NCI-H2107 (cell line): ENCODE results near the gene KIAA0232.
"Not testable (repeated sequence)": the region's sequence is repeated elsewhere in the genome, so short reads cannot be mapped to it uniquely, and the experiment has no call there.

Experiments
- DNase-seq: peaks from one replicate; lab custom pipeline; 2025; lab: John Stamatoyannopoulos, UW

KIAA0232 gene

DNA sequence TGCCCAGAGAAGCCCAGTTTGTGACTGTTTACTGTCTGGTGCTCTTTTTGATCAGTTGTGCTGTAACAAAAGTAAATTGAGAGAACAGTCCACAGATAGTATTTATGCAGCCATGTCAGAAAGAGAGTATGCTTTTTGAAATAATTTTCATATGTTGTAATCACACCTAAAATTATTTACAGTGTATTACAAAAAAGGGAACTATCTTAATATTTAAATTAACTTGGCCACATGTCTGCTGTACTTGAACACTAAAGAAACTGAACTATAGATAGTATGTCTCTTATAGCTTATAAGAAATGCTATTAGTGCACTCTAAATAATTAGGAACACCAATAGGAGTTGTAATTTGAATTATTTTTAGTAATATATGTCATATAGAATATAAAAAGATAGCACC lies 30.2 kb downstream of the KIAA0232 start:
- no peak for DNase-seq

DNA sequence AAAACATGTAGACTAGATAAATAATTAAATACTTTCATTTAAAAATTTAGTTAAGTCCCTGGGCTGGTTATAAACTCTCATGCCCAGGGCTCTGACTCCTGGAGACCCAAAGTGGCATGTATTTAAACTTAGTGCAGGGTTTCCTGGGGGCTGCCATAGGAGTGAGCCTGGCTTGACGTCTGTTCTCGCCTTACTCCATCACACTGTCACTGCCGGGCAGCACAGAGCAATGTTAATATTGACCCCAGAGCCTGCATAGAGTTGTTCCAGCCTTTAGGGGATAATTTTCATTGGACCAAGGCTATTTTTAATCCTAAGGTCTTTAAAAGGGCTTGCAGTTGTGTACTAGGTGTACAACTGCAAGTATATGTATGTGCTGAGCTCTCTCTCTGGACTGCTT lies 31.2 kb downstream of the KIAA0232 start:
- DNase-seq, result no peak

DNA sequence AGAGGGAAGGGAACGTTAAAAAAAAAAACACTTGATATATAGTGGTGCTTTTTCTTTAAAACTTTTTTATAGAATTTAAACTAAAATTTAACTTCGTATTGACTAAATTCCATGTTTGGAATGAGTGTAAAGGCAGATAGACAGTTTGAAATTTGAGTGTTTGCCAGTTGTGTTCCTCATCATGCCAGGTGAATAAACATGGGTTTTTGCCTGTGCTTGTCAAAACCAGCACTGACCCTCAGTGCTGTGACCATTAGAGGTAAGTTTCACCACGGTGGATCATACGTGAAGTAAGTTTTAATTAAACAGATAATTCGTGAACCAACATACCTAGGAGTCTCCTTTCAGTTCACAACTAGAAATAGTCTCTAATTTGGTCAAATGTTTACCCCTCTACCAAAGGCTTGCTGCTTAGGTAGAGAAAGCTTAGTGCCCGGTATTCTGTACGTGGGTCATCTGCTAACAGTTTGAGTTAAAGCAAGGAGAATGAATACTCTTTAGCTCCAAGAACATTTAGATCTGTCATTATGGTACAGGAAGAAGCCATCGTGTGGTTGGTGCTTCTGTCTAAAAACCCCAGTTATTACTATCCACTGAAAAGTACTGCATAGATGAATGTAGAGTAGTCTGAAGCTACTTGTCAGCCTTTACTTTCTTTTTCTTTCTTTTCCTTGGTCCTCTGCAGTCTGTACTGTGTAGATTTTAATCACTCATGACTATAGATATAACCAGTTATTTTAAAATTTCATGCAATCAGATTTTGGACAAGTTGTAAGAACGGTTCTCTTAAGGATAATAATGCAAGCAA lies 32.7 kb downstream of the KIAA0232 start:
- no peak for DNase-seq

DNA sequence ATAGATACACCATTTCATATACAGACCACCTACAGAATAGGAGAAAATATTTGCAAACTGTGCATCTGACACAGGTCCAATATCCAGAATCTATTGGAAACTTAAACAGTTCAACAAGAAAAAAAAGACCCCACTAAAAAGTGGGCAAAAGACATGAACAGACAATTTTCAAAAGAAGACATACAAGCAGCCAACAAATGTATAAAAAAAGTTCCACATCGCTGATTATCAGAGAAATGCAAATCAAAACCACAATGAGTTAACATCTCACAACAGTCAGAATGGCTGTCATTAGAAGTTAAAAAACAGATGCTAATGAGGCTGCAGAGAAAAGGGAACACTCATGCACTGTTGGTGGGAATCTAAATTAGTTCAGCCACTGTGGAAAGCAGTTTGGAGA lies 36.8 kb downstream of the KIAA0232 start:
- no peak for DNase-seq

DNA sequence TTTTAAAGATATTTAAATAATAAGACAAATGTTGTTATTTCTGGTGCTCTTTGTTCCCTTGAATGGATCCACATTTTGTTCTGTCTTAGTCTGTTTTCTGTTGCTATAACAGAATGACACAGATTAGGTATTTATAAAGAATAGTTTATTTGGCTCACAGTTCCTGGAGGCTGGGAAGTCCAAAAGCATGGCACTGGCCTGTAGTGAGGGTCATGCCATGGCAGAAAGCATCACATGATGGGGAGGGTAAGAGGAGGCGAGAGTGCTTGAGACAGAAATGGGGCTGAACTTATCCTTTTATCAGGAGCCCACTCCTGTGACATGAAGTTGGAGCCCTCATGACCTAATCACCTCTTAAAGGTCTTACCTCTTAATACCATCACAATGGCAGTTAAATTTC lies 38.2 kb downstream of the KIAA0232 start:
- no peak for DNase-seq

DNA sequence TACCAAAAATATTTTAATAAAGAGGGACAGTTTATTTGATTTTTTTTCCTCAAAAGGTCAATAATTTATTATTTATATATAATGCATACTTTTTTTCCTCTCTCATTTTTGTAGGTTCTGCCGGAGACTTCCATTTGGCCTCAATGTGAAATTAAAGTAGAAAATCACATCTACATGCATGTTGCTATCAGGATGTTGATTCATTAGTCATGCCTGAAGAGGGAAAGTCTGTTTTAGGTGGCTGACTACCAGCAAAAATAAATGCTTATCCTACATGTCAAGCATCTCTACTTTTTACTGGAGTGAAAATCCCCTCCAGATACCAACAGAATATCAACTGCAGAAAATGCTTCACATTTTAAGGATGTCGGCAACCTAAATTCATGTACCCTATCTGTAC lies 41.5 kb downstream of the KIAA0232 start:
- no peak for DNase-seq

DNA sequence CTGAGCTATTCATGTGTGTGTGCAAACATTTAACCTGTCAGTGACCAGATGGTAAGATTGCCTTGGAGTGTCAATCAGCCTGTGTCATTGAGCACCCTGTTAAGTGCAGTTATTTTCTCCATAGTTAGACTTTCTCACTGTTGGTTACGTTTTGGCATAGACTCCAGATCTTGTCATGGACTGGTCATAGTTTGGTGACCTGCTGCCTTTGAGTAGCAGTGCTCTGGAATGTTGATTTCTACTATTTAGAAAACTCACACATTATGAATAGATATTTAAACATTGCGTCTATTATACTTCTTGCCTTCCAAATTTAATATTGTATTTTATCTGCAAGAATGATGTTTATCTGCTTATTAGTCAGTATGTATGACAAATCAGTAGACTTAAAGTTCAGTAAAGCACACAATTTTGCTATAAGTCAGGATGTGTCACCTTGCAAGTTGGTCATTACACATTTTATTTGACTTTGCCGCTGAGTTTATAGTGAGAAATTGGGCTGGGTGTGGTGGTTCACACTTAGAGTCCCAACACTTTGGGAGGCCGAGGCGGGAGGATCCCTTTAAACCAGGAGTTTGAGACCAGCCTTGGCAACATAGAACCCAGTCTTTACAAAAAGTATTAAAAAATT lies 42.4 kb downstream of the KIAA0232 start:
- no peak for DNase-seq

DNA sequence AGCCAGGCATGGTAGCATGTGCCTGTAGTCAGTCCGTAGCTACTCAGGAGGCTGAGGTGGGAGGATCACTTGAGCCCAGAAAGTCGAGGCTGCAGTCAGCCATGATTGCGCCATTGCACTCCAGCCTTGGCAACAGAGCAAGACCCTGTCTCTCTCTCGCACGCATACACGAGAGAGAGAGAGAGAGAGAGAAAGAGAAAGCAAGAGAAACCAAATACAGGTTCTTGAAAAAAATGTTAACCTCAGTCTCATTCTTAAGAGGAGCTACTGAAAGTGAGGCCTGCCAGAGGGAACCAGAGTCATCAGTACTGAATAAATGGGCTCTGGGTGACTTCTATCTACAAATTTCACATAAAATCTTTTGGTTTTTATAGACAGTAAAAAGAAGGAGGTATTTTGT lies 42.9 kb downstream of the KIAA0232 start:
- DNase-seq, result no peak

DNA sequence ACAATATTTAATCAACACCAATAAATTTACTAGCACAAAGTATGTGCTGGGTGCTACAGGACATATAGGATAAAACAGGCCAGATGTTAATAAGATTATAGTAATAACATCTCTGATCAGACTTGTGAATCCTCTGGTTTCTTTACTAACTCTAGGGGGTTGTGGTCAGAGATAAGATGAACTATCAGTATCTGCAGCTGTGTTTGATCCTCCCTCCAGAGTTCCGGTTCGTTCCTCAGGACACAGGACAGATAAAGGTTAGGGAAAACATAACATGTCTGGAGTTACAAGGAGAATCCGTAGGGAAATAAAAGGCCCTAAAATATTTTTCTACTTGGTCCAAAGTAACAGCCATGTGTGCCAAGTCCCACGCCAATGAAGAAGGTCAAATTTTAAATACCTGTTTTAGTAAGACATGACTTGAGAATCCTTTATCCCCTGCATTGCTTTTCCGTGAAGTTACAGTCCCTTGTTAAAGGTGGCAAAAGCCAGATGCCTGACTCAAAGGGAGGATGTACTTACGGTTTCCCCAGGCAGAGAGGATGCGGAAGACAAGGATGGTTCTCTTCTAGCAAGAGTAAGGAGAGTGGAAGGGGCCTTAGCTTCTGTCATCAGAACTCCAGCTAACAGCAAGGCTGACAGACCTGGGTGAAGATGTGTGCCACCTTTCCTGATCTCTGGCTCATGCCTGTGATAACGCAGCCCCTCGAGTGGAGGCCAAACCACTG lies 44.4 kb downstream of the KIAA0232 start:
- DNase-seq, result no peak

DNA sequence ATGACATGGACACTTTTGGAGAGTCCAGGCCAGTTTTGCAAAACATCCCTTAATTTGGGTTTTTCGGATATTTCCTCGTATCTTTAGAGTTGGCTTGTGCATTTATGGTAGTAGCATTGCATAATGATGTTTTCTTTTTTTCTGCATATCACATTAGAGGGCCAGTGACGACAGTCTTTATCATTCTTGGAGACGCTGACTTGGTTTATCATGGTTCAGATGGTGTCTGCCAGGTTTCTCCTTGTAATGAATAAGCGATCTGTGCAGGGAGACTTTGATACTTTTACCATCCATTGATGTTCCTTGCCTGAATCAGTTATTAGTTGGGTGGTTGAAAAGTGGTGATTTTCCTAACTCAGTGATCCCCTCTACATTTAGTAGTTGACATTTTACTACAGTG lies 46.6 kb downstream of the KIAA0232 start:
- no peak for DNase-seq

DNA sequence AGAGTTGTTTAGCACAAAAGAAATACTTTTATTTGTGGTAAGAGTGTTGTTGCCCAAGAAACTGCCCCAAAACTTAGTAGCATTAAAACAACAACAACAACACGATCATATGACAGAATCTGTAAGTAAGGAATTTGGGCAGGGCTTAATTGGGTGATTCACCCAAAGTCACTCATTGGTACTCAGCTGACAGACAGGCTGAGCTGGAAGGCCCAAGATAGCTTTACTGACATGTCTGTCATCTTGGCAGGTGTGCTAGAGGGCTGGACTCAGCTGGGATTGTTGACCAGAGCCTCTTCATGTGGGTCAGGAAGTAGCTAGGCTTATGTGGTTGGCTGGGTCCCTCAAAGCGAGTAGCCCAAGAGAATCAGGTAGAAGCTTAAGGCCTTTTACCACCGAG lies 52.3 kb downstream of the KIAA0232 start:
- DNase-seq, result no peak

DNA sequence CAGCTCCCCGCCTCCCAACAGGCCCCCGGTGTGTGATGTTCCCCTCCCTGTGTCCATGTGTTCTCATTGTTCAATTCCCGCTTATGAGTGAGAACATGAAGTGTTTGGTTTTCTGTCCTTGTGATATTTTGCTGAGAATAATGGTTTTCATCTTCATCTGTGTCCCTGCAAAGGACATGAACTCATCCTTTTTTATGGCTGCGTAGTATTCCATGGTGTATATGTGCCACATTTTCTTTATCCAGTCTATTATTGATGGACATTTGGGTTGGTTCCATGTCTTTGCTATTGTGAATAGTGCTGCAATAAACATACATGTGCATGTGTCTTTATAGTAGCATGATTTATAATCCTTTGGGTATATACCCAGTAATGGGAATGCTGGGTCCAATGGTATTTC lies 53.1 kb downstream of the KIAA0232 start:
- DNase-seq, result not testable (repeated sequence)

DNA sequence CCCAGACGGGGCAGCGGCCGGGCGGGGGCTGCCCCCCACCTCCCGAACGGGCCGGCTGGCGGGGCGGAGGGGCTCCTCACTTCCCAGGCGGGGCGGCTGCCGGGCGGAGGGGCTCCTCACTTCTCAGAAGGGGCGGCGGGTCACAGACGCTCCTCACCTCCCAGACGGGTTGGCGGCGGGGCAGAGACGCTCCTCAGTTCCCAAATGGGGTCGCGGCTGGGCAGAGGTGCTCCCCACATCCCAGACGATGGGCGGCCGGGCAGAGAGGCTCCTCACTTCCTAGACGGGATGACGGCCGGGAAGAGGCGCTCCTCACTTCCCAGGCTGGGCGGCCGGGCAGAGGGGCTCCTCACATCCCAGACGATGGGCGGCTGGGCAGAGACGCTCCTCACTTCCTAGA lies 54.6 kb downstream of the KIAA0232 start:
- DNase-seq, result not testable (repeated sequence)

DNA sequence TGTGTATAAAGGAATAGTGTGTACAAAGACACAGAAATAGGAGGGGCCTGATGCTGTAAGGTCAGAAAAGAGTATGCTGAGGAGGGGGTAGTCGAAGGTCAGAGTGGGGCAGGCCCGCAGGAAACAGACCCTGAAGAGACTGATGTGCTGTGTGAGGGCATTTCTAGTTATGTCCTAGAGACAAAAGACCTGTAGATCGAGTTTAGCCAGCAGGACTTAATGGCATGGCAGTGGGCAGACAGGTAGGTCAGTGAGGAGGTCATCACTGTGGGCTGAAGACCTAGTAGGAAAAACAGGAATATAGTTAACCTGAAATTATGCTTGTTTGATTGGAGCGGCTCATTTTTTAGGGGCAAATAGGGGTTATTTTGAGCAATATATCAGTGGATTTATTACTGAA lies 57.1 kb downstream of the KIAA0232 start:
- no peak for DNase-seq

DNA sequence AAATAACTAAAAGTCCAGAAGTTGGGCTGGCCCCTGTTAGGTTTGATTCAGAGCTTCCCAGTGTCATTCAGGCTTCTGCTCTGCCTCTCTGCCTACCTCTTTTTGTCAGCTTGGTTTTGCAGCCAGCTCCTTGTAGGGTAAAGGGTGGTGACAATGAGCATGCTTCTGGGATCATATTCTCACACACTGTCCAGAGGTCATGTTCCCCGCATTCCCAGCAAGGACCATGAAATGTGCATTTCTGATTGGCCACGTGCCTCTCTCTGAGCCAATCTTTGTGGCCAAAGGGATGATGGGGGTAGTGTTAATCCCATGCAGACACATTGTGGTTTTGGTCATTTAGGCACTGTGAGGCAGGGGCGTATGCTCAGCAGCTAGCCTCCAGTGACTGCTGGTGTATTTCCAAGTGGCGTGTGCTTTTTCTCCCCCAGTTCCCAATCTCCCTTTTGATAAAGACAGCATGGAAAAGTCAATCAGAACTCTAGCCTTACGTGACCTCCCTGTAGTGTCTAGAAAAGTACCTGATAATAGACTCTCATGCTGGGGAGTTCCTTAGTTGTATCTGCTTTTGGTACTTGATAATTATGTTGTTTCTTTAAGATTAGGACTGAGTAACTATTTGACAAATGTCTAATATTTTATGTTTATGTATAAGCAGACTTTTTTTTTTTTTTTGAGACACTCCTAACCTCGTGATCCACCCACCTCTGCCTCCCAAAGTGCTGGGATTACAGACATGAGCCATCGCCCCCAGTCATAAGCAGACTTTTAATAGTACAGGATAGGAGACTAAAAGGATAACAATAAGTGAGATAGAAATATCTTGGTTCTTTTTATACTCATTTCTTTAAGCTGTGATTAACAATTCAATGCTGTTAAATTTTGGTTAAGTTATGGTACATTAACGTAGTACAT lies 57.8 kb downstream of the KIAA0232 start:
- no peak for DNase-seq

DNA sequence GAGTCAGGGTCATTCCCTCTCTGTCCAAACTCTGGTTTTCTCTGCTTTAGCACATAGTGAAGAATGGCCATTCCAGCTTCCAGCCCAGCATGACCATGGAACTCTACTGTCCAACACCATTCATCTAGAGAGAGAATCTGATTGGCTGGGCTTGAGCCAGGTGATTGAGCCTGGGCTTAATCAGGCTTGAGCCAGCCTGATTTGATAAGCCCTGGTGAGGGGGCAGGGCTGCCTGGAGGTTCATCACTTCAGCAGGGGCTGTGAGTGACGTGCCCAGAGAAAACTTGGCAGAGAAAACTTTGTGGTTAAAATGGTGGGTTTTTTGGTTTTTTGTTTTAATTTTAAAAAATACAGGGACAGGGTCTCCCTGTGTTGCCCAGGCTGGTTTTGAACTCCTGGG lies 62.5 kb downstream of the KIAA0232 start:
- no peak for DNase-seq

DNA sequence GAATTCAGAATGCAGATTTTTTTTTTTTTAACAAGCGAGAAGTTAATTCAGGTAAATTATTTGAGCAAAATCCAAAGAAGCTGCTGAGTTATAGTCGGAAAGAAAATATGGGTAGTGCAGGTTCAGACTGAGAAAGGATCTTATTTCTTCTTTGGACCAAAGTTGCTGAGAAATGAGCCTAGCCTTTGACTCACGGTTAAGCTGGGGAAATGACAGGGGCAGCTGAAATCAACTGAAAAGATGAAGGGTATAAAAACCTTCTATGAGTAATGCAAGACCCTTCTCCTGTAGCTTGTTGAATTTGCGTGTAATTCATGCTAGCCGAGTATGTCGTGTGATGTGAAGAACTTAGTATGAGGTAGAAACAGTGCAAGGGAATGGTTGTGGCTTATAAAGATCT lies 63.0 kb downstream of the KIAA0232 start:
- no peak for DNase-seq

DNA sequence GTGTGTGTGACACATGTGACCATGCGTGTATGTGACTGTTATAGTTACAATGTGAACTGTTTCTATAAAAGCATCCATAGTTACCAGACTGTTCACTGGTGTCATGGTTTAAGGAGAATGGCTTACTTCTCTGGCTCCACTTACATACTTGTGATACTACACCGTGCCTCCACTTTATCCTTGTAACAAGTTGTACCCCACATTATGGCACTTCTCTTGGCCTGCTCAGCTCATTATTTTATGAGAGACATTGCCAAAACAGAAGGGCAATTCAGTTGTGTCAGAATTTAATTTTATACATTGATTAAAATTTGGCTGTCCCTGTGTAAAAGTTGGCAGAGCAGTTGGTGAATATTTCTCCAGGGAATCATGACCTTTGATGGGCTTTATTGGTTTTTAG lies 64.7 kb downstream of the KIAA0232 start:
- no peak for DNase-seq

DNA sequence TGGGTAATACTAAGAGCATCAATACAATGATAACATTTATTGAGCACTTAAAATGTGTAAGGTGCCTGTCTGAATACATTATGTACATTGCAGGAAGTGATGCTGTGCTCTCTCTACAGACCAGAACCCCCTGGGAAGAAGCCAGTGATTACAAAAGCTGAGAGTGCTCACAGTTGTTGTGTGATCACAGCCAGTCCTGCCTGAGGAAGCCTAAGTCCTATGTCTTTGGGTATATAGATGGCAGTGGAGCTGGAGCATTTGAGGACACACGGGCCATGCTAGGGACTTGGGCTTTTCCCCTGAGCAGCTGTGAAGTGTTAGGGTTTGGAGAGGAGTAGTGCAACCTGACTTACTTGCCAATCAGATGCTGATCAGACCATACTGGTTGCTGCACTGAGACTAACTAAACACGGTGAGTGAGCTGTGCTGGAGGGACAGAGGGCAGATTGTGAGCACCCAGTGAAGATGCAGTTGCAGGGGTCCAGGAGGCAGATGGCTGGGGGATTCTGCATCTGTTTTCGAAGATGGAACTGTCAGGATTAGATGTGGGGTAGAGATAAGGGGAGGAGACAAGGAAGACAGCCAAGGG lies 66.3 kb downstream of the KIAA0232 start:
- no peak for DNase-seq

DNA sequence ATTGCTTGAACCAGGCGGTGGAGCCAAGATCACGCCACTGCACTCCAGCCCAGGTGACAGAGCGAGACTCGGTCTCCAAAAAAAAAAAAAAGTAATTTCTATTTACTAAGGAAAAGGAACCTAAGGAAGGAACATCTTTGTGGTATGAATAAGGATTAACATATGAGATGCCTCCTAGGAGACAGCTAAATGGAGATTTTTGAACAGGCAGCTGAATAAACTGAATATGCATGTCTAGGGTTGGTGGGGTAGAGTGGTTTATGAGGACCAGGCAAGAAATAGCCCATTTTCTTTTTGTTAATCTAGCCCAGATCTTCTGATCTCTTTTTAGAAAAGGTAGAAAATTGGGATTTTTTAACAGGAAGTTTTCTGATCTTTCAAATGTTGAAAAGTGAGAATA lies 67.2 kb downstream of the KIAA0232 start:
- no peak for DNase-seq

DNA sequence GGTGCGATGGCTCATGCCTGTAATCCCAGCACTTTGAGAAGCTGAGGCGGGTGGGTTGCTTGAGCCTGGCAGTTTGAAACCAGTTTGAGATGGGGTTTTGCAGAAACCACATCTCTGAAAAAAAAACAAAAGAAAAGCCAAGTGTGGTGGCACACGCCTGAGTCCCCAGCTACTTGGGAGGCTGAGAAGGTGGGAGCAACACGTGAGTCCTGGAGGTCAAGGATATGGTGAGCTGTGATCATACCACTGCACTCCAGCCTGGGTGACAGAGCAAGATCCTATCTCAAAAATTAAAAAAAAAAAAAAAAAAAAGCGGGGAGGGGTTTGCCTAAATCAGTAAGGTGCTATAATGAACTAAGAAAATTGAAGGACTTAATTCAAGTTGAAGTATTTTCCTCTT lies 68.9 kb downstream of the KIAA0232 start:
- no peak for DNase-seq

DNA sequence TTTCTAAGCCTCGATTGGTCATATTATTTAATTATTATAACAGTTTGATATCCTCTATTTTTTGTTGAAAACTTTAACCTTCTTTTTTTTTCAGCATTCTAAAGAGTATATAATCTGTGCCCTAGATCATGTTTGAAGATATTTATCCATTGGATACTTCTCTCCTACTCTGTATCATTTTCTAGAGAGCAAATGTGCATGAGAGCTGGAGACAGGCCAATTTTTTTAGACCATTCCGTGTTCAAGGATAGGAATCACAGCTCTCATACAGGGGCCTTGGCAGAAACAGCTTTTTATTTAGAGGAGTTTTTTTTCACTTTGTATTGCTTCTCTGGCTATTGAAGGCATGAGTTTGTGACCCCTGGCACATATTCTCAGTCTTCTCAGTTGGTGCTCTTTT lies 69.4 kb downstream of the KIAA0232 start:
- no peak for DNase-seq
